ENCODE measurements around the gene NPAS3.

DNA sequence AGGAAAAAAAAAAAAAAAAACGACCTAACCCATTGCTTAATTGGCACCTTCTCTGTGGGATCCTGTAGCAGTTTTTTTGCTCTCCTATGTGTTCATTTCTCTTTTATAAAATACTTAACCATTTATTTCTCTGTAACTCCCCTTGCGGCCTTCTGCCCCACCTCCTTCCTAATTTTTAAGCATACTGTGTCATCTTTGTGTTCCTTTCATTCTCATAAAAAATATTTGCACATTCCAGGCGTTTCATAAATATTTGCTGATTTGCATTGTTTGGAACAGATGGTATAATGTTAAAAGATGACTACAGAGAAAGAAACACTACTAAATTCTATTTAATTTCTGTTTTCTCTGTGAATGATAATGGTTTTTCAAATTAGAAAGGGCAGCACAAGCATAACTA is 77.9 kb downstream of the NPAS3 start:
- TF ChIP-seq ZSCAN30 (tag by site-specific recombination; IDR thresholded peaks at IDR 0.05), result no peak
- TF ChIP-seq, protein P1, sequence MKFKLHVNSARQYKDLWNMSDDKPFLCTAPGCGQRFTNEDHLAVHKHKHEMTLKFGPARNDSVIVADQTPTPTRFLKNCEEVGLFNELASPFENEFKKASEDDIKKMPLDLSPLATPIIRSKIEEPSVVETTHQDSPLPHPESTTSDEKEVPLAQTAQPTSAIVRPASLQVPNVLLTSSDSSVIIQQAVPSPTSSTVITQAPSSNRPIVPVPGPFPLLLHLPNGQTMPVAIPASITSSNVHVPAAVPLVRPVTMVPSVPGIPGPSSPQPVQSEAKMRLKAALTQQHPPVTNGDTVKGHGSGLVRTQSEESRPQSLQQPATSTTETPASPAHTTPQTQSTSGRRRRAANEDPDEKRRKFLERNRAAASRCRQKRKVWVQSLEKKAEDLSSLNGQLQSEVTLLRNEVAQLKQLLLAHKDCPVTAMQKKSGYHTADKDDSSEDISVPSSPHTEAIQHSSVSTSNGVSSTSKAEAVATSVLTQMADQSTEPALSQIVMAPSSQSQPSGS (tag by site-specific recombination; IDR thresholded peaks at IDR 0.05; ENCODE audit: low read depth), result no peak
- no peak for TF ChIP-seq ZNF792 (tag by site-specific recombination; IDR thresholded peaks at IDR 0.05)
- TF ChIP-seq, protein P2, sequence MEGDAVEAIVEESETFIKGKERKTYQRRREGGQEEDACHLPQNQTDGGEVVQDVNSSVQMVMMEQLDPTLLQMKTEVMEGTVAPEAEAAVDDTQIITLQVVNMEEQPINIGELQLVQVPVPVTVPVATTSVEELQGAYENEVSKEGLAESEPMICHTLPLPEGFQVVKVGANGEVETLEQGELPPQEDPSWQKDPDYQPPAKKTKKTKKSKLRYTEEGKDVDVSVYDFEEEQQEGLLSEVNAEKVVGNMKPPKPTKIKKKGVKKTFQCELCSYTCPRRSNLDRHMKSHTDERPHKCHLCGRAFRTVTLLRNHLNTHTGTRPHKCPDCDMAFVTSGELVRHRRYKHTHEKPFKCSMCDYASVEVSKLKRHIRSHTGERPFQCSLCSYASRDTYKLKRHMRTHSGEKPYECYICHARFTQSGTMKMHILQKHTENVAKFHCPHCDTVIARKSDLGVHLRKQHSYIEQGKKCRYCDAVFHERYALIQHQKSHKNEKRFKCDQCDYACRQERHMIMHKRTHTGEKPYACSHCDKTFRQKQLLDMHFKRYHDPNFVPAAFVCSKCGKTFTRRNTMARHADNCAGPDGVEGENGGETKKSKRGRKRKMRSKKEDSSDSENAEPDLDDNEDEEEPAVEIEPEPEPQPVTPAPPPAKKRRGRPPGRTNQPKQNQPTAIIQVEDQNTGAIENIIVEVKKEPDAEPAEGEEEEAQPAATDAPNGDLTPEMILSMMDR (tag by site-specific recombination; IDR thresholded peaks at IDR 0.05), result no peak
- TF ChIP-seq SCRT1 (tag by site-specific recombination; IDR thresholded peaks at IDR 0.05; ENCODE audit: borderline replicate concordance), result no peak
- no peak for TF ChIP-seq ZNF48 (tag by site-specific recombination; IDR thresholded peaks at IDR 0.05)
- no peak for TF ChIP-seq ZNF549 (tag by site-specific recombination; IDR thresholded peaks at IDR 0.05)
- no peak for TF ChIP-seq ZXDB (tag by site-specific recombination; IDR thresholded peaks at IDR 0.05)
- TF ChIP-seq ZNF112 (tag by site-specific recombination; IDR thresholded peaks at IDR 0.05), result no peak
- TF ChIP-seq ZNF24 (tag by site-specific recombination; IDR thresholded peaks at IDR 0.05), result no peak
- TF ChIP-seq ZNF132 (tag by site-specific recombination; IDR thresholded peaks at IDR 0.05; ENCODE audit: borderline replicate concordance), result no peak
- no peak for TF ChIP-seq SP2 (tag by site-specific recombination; IDR thresholded peaks at IDR 0.05)
